ENCODE data around the gene KCNK7. TPM values are rescaled to one million over a fixed set of nuclear protein-coding genes. Genes with fewer than 3 reads are reported as not detected.

The KCNK7 gene
- total and polyA plus RNA-seq, 2 experiments from 2014 or later = 0.60 TPM; not detected in 1

DNA sequence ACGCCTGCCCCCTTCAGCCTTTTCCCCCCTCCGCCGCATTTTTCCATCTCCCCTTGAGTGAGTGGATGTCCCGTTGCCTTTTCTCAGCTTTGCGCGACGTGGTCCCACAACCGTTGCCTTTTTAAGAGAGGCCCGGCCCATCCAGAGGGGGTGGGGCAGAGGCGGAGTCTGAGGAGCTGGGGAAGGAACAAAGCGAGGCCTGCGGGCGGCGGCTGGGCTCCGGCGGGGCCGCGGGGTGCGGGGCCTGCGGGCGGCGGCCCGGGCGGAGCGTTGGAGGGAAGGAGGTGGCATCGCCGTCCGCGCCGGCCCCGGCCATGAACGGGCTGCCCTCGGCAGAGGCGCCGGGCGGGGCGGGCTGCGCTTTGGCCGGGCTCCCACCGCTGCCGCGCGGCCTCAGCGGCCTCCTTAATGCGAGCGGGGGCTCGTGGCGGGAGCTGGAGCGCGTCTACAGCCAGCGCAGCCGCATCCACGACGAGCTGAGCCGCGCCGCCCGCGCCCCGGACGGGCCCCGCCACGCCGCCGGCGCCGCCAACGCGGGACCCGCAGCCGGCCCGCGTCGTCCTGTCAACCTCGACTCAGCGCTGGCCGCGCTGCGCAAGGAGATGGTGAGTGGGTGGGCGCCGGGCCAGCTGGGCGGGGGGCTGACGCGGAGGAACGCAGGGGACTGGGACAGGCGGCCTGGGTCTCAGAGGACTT is 23.1 kb downstream of the KCNK7 start, which contains the start of gene FAM89B (continued):
- no peak for TF ChIP-seq ZNF462 (CRISPR knock-in tag; IDR thresholded peaks at IDR 0.05)
- no peak for TF ChIP-seq JUNB (IDR thresholded peaks at IDR 0.05; ENCODE audit: unreplicated experiment)
- no peak for TF ChIP-seq CREB1 (CRISPR knock-in tag; IDR thresholded peaks at IDR 0.05; ENCODE audit: low read depth)
- TF ChIP-seq EZH2phosphoT487 (IDR thresholded peaks at IDR 0.05; ENCODE audit: unreplicated experiment) = no peak

DNA sequence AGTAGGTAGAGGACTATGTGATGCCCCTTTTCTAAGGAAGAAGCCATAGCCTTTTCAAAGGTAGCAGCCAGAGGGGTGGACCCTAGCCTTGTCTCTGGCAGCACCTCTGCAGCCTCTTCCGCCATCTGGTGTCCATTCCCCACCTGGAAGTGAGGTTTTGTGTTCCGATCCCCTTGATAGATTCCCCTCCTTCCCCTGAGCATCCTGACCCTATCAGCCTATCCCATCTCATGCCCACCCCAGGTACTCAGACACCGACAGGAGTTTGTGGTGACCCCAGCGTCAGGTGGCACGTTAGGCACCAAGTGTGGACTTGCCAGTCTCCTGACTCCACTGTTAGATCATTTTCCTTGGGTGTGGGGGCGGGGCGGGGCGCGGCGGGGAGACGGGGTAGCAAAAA is 23.7 kb downstream of the KCNK7 start:
- DNase-seq (ENCODE audit: low spot score) = peak; percentile 87
- H4K20me1 ChIP-seq (replicated peaks; ENCODE audit: insufficient read depth) = peaks cover 10% of the 10 kb centered on the region
- peak; percentile 10 for ATAC-seq
- Mint-ChIP-seq H3K4me1 (peaks cover 49% of the 10 kb centered on the region), H3K4me3 (peak overlapping the region; percentile 100), H3K27me3 (ENCODE audit: insufficient read depth, low read depth, poor library complexity) (peaks cover 34% of the 10 kb centered on the region), H3K27ac (no peak overlapping the region), H3K36me3 (ENCODE audit: low read depth) (peaks cover 9% of the 10 kb centered on the region), H3K9me3 (no peaks in the 10 kb centered on the region)
- H3K4me1 ChIP-seq (ENCODE audit: insufficient read depth) = peaks cover 31% of the 10 kb centered on the region
- H3K27ac ChIP-seq (ENCODE audit: low read depth) = no peak overlapping the region
- peak overlapping the region; percentile 91 for H3K4me3 ChIP-seq
- H2AFZ ChIP-seq = no peak overlapping the region; the same call in 1 of the 2 replicates
- H3K4me2 ChIP-seq = peak overlapping the region; percentile 99
- peaks cover 27% of the 10 kb centered on the region for H3K27me3 ChIP-seq (ENCODE audit: insufficient read depth)
- no peaks in the 10 kb centered on the region for H3K9me2 ChIP-seq (ENCODE audit: insufficient read depth)
- peaks cover 41% of the 10 kb centered on the region for H3F3A ChIP-seq (replicated peaks; ENCODE audit: low read depth)
- no peaks in the 10 kb centered on the region for H3K36me3 ChIP-seq (ENCODE audit: insufficient read depth)
- peaks cover 8% of the 10 kb centered on the region for H3K79me2 ChIP-seq (replicated peaks; ENCODE audit: insufficient read depth)
- TF ChIP-seq EZH2 (IDR thresholded peaks at IDR 0.05; ENCODE audit: low read depth, unreplicated experiment) (no peak), STAT1 (IDR thresholded peaks at IDR 0.05; ENCODE audit: unreplicated experiment) (no peak), CREB1 (CRISPR knock-in tag; IDR thresholded peaks at IDR 0.05; ENCODE audit: low read depth) (no peak), EZH2phosphoT487 (IDR thresholded peaks at IDR 0.05; ENCODE audit: unreplicated experiment) (no peak)
- TF ChIP-seq, protein P1, sequence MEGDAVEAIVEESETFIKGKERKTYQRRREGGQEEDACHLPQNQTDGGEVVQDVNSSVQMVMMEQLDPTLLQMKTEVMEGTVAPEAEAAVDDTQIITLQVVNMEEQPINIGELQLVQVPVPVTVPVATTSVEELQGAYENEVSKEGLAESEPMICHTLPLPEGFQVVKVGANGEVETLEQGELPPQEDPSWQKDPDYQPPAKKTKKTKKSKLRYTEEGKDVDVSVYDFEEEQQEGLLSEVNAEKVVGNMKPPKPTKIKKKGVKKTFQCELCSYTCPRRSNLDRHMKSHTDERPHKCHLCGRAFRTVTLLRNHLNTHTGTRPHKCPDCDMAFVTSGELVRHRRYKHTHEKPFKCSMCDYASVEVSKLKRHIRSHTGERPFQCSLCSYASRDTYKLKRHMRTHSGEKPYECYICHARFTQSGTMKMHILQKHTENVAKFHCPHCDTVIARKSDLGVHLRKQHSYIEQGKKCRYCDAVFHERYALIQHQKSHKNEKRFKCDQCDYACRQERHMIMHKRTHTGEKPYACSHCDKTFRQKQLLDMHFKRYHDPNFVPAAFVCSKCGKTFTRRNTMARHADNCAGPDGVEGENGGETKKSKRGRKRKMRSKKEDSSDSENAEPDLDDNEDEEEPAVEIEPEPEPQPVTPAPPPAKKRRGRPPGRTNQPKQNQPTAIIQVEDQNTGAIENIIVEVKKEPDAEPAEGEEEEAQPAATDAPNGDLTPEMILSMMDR (conservative IDR thresholded peaks at IDR 0.05; ENCODE audit: low read depth in 2 of 2) = peak; percentile 63 to 77

All from GM23338 (cell line).